ENCODE results near the gene CDK14. TPM values are rescaled to one million over a fixed set of nuclear protein-coding genes. Genes with fewer than 3 reads are reported as not detected.

CDK14 gene
- total RNA-seq, 4 donors from 2014 or later, result 29.3 to 37.8 (median 33.0) TPM

GRCh38 chr7:91109200-91109599 lies 513.1 kb downstream of the CDK14 start:
- Histone ChIP-seq H3K36me3 (no peaks in the 10 kb centered on the region), H3K4me3 (replicated peaks in 1 of 3) (no peak overlapping the region), H3K27ac (no peak overlapping the region), H3K9me3 (no peaks in the 10 kb centered on the region), H3K27me3 (no peaks in the 10 kb centered on the region), H3K4me1 (no peaks in the 10 kb centered on the region)
- TF ChIP-seq POLR2A (IDR thresholded peaks at IDR 0.05), result no peak
- no peak for TF ChIP-seq CTCF (IDR thresholded peaks at IDR 0.05)
- DNase-seq, result no peak
- 95 to 98% methylated on average over 3 of the region's 3 CpGs for WGBS, 2 donors
- intact Hi-C loops (cut with DNase I), result no loop called here

- TF ChIP-seq POLR2A (IDR thresholded peaks at IDR 0.05) (no peak), CTCF (IDR thresholded peaks at IDR 0.05) (no peak)
- intact Hi-C loops (cut with DNase I), result no loop called here
- no peaks in the 10 kb centered on the region for H3K9me3 ChIP-seq
- 79 to 82% methylated on average over 2 of the region's 2 CpGs for WGBS, 2 donors
- H3K4me3 ChIP-seq (replicated peaks in 1 of 3), result no peak overlapping the region
- H3K27ac ChIP-seq, result no peak overlapping the region
- H3K27me3 ChIP-seq, result no peaks in the 10 kb centered on the region
- DNase-seq, result no peak
- H3K36me3 ChIP-seq, result no peaks in the 10 kb centered on the region
- H3K4me1 ChIP-seq, result no peaks in the 10 kb centered on the region
These were observed 516.8 kb downstream of the CDK14 start for GRCh38 chr7:91112902-91113341.

GRCh38 chr7:91114232-91114631 lies 518.1 kb downstream of the CDK14 start:
- 92% methylated on average over 6 of the region's 6 CpGs for WGBS, 2 donors
- intact Hi-C loops (cut with DNase I), result no loop called here
- no peak for DNase-seq

GRCh38 chr7:91126762-91127161 lies 530.6 kb downstream of the CDK14 start:
- intact Hi-C loops (cut with DNase I), result no loop called here

More at GRCh38 chr7:91114232-91114631, 518.1 kb downstream of the CDK14 start:
- H3K27me3 ChIP-seq, result no peaks in the 10 kb centered on the region
- no peaks in the 10 kb centered on the region for H3K9me3 ChIP-seq
- H3K36me3 ChIP-seq, result no peaks in the 10 kb centered on the region
- H3K4me1 ChIP-seq, result no peaks in the 10 kb centered on the region
- H3K27ac ChIP-seq, result no peak overlapping the region
- no peak for TF ChIP-seq CTCF (IDR thresholded peaks at IDR 0.05)
- TF ChIP-seq POLR2A (IDR thresholded peaks at IDR 0.05), result no peak
- no peak overlapping the region for H3K4me3 ChIP-seq (replicated peaks in 1 of 3)

GRCh38 chr7:91127325-91127724 lies 531.2 kb downstream of the CDK14 start:
- WGBS, 2 donors, result 93 to 94% methylated on average over 5 of the region's 5 CpGs
- Histone ChIP-seq H3K27ac (no peak overlapping the region), H3K36me3 (no peaks in the 10 kb centered on the region), H3K4me3 (replicated peaks in 1 of 3) (no peak overlapping the region), H3K9me3 (no peaks in the 10 kb centered on the region), H3K27me3 (no peaks in the 10 kb centered on the region), H3K4me1 (no peaks in the 10 kb centered on the region)
- no peak for DNase-seq
- intact Hi-C loops (cut with DNase I), result no loop called here
- TF ChIP-seq POLR2A (IDR thresholded peaks at IDR 0.05), result no peak
- no peak for TF ChIP-seq CTCF (IDR thresholded peaks at IDR 0.05)

More at GRCh38 chr7:91126762-91127161, 530.6 kb downstream of the CDK14 start:
- 81 to 83% methylated on average over 8 of the region's 8 CpGs for WGBS, 2 donors
- no peak for DNase-seq
- Histone ChIP-seq H3K4me1 (no peaks in the 10 kb centered on the region), H3K4me3 (replicated peaks in 1 of 3) (no peak overlapping the region), H3K27me3 (no peaks in the 10 kb centered on the region), H3K27ac (no peak overlapping the region), H3K9me3 (no peaks in the 10 kb centered on the region), H3K36me3 (no peaks in the 10 kb centered on the region)
- TF ChIP-seq POLR2A (IDR thresholded peaks at IDR 0.05), result no peak
- TF ChIP-seq CTCF (IDR thresholded peaks at IDR 0.05), result no peak
